Measurements from ENCODE around the gene RAPGEF3. TPM values are rescaled to one million over a fixed set of nuclear protein-coding genes. Genes with fewer than 3 reads are reported as not detected.

Gene RAPGEF3
- total RNA-seq, 1 donor from 2014 or later = 0.58 TPM

DNA sequence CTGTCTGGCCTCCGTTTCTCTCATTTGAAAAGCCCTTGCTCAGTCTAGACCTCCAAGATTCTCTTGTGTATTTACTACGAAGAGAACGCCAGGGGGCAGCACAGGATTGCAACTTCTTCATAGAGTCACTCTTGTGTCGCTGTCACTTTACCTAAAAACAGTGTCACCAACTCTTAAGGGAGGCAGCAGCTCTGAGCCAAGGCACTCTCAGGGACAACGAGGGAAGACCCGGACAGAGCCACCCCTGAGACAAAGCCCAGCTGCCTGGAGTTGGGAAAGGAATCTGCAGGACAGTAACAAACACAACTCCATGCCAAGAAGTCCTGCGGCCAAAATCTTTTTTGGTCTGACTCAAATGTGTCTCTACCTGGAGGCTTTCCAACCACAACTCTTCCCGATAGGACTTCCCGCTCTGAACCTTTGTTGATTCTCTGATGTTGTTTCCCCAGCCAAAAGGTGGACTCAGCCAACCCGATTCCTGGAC is 43.2 kb downstream of the RAPGEF3 start:
- Mint-ChIP-seq H3K4me1 (peaks cover 18% of the 10 kb centered on the region), H3K27me3 (ENCODE audit: insufficient read depth, low read depth) (no peaks in the 10 kb centered on the region), H3K36me3 (no peaks in the 10 kb centered on the region), H3K4me3 (no peak overlapping the region), H3K9me3 (no peaks in the 10 kb centered on the region), H3K27ac (peak overlapping the region; percentile 32)
- H3K9me3 ChIP-seq (ENCODE audit: low read depth) = no peaks in the 10 kb centered on the region
- no peaks in the 10 kb centered on the region for H3K36me3 ChIP-seq
- H3K4me1 ChIP-seq = peaks cover 4% of the 10 kb centered on the region
- TF ChIP-seq, protein P1, sequence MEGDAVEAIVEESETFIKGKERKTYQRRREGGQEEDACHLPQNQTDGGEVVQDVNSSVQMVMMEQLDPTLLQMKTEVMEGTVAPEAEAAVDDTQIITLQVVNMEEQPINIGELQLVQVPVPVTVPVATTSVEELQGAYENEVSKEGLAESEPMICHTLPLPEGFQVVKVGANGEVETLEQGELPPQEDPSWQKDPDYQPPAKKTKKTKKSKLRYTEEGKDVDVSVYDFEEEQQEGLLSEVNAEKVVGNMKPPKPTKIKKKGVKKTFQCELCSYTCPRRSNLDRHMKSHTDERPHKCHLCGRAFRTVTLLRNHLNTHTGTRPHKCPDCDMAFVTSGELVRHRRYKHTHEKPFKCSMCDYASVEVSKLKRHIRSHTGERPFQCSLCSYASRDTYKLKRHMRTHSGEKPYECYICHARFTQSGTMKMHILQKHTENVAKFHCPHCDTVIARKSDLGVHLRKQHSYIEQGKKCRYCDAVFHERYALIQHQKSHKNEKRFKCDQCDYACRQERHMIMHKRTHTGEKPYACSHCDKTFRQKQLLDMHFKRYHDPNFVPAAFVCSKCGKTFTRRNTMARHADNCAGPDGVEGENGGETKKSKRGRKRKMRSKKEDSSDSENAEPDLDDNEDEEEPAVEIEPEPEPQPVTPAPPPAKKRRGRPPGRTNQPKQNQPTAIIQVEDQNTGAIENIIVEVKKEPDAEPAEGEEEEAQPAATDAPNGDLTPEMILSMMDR (IDR thresholded peaks at IDR 0.05) = peak; percentile 79
- no peak for TF ChIP-seq EZH2phosphoT487 (IDR thresholded peaks at IDR 0.05)
- peaks cover 6% of the 10 kb centered on the region for H3K27me3 ChIP-seq
- no peaks in the 10 kb centered on the region for H3K79me2 ChIP-seq (ENCODE audit: low read depth)
- H3K4me3 ChIP-seq = no peak overlapping the region
- peaks cover 5% of the 10 kb centered on the region for H3F3A ChIP-seq (ENCODE audit: low read depth)
- no peak overlapping the region for H2AFZ ChIP-seq (replicated peaks)
- no peaks in the 10 kb centered on the region for H4K20me1 ChIP-seq (ENCODE audit: low read depth)
- H3K9ac ChIP-seq = no peak overlapping the region
- H3K27ac ChIP-seq = no peak overlapping the region
- DNase-seq (ENCODE audit: low spot score) = peak; percentile 92
- no peak overlapping the region for H3K4me2 ChIP-seq

- Histone ChIP-seq H3K4me3 (no peak overlapping the region), H3K79me2 (ENCODE audit: low read depth) (no peaks in the 10 kb centered on the region), H3K27me3 (peaks cover 6% of the 10 kb centered on the region), H3K27ac (no peak overlapping the region), H3K36me3 (no peaks in the 10 kb centered on the region), H3K4me2 (no peak overlapping the region), H3K4me1 (peaks cover 4% of the 10 kb centered on the region), H2AFZ (replicated peaks) (no peak overlapping the region), H3K9me3 (ENCODE audit: low read depth) (no peaks in the 10 kb centered on the region), H4K20me1 (ENCODE audit: low read depth) (no peaks in the 10 kb centered on the region), H3K9ac (no peak overlapping the region), H3F3A (ENCODE audit: low read depth) (peaks cover 5% of the 10 kb centered on the region)
- no peak overlapping the region for H3K4me3 Mint-ChIP-seq
- no peaks in the 10 kb centered on the region for H3K36me3 Mint-ChIP-seq
- no peaks in the 10 kb centered on the region for H3K27me3 Mint-ChIP-seq (ENCODE audit: insufficient read depth, low read depth)
- no peaks in the 10 kb centered on the region for H3K9me3 Mint-ChIP-seq
- H3K4me1 Mint-ChIP-seq = peaks cover 18% of the 10 kb centered on the region
- DNase-seq (ENCODE audit: low spot score) = no peak
- peak overlapping the region; percentile 32 for H3K27ac Mint-ChIP-seq
- TF ChIP-seq EZH2 (IDR thresholded peaks at IDR 0.05) (no peak), EZH2phosphoT487 (IDR thresholded peaks at IDR 0.05) (no peak)
- TF ChIP-seq, protein P1 (IDR thresholded peaks at IDR 0.05) = no peak
Measured at GRCh38 chr12:47714826-47715386, 43.8 kb downstream of the RAPGEF3 start.

DNA sequence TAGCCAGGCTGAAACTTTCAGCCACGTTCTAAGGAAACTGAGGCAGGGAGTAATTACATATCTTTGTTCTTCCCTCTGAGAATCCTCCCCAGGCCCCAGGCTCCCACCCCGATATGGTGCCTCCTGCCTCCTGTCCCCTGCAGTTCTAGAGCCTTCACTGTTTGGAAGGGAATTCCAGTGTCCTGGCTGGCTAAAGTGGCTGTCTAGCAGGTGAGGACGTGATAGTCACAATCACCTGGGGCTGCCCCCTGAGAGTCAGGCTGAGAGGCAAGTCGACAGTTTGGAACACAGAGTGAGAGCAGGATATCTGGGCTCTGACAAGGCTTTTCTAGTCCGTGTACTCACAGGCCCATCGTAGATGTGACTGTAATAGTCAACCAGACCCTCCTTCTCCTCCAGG is 46.5 kb downstream of the RAPGEF3 start:
- Mint-ChIP-seq H3K27me3 (ENCODE audit: insufficient read depth, low read depth) (no peaks in the 10 kb centered on the region), H3K9me3 (no peaks in the 10 kb centered on the region), H3K4me1 (peaks cover 8% of the 10 kb centered on the region), H3K36me3 (no peaks in the 10 kb centered on the region), H3K4me3 (no peak overlapping the region), H3K27ac (no peak overlapping the region)
- TF ChIP-seq EZH2phosphoT487 (IDR thresholded peaks at IDR 0.05) = no peak
- TF ChIP-seq EZH2 (IDR thresholded peaks at IDR 0.05) = no peak
- TF ChIP-seq, protein P1 (IDR thresholded peaks at IDR 0.05) = no peak
- H4K20me1 ChIP-seq (ENCODE audit: low read depth) = no peaks in the 10 kb centered on the region
- H3K9me3 ChIP-seq (ENCODE audit: low read depth) = no peaks in the 10 kb centered on the region
- H3K36me3 ChIP-seq = no peaks in the 10 kb centered on the region
- no peaks in the 10 kb centered on the region for H3K79me2 ChIP-seq (ENCODE audit: low read depth)
- H3K4me1 ChIP-seq = no peaks in the 10 kb centered on the region
- no peaks in the 10 kb centered on the region for H3F3A ChIP-seq (ENCODE audit: low read depth)
- DNase-seq (ENCODE audit: low spot score) = no peak
- H3K4me2 ChIP-seq = no peak overlapping the region
- no peak overlapping the region for H2AFZ ChIP-seq (replicated peaks)
- H3K27me3 ChIP-seq = peaks cover 6% of the 10 kb centered on the region
- no peak overlapping the region for H3K4me3 ChIP-seq
- H3K9ac ChIP-seq = no peak overlapping the region
- H3K27ac ChIP-seq = no peak overlapping the region
